HG03066 (cell line): ENCODE measurements around the gene BTBD2.

ENCODE experiments used
- ATAC-seq: cut with Tn5 transposase; IDR thresholded peaks from one replicate; pipeline ENCODE4 v1.9.1; 2021; ENCODE audit warnings: low read depth; ENCODE audit not compliant: unreplicated experiment

The BTBD2 gene

DNA sequence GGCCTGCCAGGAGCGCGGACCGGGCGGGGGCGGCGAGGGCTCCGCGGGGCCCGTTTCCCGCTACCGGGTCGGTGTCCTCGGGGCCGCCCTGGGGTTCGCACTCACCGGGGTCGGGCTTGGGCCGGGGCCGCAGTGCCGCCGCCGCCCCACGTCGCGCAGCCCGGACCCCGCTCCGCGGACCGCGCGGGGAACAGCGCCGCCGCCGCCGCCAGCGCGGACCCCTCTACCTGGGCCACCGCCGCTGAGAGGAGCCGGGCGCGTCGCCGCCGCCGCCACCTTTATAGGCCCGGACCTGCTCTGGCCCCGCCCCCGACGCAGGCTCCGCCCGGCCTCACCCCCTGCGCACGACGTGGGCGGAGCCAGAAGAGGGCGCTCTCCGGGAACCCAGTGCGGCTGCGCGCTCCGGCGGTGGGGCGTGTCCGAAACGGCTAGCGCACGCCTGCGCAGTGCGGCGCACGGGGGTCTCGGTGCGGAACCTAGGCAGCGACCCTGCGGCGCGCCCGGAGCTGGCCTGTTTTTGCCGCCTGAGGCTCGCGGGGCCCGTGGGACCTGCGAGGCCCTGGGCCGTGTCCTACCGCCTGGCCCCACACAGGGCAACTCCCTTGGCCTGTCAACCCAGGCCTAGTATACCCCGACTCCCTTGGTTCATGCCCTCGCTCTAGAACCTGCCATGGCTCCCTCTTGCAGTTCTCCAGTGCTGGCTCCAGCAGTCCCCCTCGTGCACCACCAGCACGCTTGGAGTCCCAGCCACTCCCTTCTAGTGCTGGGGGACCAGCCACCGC, 35.7 kb upstream of the BTBD2 start, which contains the start of gene MKNK2:
Gene MKNK2, minus strand, starts transcription at position 254 of the 782 bp plus-strand sequence. CDS start 393 bp downstream, outside the sequence.
- peak; percentile 51 for ATAC-seq

DNA sequence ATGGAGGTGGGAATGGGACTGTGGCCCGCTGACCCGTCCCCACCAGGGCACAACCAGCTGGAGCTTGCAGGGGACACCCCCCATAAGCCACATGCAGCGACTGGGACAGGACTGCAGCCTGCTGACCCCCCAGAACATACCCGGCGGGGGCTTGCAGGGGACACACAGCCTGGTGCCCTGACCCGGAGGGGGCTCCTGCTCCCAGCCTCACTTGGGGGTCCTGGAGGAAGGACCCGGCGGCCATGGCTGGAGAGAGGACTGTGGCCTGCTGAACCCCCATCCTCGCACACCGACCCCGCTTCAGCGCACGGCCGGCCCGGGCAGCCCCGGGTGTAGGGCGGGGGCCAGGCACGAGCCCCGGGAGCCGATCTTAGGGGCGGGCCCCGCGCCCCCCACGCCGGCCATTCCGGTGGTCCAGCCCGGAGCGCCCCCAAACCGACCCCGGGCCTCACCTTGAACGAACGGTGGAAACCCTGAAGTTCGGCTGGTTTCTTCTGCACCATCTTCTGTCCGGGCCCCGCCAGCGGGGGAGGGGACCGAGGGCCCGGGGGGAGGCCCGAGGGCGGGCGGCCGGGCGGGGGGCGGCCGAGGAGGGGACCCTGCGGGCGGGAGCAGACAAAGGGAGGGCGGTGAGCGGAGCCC, 35.0 kb upstream of the BTBD2 start:
- ATAC-seq = no peak

DNA sequence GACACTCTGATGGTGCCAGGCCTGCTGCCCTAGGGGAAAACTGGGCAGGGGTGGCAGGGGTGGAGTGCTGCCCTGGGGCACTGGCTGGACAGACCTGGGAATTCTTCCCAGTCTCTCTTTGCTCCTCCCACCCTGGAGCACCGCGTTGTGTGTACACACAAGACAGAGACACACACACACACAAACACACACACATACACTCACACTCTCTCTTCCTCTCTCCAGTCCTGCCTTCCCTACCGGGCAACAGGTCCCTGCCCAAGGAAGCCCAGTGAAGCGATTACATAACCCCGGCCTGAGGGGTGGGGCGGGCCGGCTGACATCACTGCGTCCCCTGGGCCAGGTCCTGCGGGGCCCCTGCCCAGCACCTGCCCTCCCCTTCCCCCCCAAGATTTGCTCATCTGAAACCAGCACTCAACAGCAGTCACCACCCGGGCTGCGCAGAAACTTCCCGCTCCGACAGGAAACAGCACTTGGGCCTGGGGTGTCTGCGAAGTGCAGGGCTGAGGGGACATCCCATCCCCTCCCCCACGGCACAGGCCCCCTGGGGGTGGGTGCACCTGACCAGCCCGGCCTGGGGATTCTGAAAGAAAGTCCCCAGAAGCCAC, 34.3 kb upstream of the BTBD2 start:
- no peak for ATAC-seq

DNA sequence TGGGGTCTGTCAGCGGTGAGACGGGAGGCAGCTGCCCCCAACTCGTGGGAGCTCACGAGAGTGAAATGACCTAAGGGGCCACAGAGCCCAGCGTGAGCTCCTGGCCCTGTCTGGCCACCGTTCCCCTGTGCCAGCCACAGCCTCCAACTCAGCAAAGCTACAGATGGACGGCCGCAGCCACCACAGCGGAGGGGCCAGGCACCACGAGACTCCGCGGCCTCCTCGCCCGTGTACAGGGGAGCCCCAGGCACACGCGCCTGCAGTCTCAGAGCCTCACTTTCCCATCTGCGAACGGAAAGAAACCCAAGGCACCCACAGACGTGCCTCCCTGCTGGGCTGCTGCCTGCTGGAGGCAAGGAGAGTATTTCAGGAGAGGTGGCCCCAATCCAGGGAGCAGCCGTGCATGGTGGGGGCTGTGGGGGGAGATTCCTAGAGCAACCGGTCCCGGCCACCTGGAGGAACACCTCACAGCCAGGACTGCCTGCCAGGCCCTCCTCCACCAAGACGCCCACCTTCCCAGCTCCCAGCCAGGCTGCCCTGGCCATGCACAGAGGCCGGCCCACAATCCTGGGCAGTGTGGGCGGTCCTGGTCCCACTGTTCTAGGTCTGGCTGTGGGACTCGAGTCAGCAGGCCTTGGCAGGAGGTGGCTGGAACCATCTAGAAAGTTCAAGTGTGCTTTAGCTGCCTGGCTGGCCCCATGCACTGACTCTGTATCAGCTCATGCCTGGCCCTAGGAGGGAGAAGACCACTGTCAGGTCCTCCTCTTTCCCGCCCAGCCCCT, 33.6 kb upstream of the BTBD2 start:
- ATAC-seq = no peak

DNA sequence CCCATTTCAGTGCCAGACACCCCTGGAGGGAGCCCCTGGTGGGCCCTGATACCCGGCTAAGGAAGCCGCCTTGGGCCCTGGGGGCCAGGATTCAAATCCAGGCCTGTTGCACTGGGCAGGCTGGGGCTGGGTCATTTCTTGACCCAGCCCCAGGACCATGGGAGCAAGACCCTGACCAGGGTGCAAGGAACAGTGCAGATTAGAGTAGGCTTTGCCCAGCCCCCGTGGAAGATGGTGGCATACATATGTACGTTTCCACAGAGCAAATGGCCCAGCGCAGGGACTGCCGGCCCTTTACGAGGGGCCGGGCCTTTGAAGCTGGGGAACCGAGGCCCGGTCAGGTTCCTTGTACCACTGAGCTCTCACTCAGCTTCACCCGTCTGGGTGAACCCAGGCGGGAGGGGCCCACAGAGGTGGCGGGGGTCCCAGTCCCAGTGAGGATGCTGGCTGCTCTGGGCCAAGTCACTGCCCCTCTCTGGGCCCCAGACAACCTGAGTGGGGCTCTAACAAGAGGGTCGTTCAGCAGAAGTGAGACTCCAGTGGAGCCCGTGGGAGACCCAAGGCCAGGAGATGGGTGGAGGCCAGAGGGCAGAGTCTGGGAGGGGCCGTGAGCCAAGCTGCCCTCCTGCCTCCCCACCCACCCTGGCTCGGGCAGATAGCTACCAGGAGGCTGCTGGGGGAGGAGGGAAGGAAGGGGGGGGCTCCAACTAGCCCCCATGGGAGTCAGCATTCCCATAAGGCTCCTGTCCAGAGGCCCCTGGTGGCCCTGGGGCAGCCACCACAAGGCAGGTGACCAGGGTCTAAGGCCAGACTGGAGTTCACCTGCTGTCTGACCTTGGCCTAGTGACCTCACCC, 32.8 kb upstream of the BTBD2 start:
- ATAC-seq = no peak

DNA sequence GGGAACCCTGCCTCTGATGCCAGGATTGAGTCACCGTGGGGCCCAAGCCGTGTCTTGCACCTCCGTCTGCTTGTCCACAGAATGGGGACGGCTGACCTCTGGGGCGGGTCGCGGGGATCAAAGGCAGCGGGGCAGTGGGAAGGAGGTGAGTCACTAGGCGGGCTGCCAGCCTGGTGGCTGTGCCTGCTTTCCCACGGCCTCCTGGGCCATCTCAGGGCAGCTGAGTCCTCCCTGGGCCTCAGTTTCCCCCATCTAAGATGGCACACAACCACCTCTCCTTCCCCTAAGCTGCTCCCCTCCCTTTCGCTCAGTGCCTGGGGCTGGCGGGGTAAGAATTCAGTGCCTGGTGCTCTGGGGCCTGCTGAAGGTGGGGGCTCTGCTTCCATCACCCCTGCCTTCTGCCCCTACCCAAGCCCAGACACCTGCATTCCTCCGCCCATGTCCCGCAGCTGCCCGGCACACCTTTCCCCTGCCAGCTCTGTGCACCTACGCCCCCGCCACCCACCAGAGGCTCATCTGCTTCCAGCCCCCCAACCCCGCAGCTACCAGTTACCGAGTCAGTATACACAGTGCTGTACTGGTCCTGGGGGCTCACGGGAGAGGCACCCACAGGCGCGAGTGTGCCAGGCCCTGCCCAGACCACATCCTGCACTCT, 32.1 kb upstream of the BTBD2 start:
- ATAC-seq = no peak

DNA sequence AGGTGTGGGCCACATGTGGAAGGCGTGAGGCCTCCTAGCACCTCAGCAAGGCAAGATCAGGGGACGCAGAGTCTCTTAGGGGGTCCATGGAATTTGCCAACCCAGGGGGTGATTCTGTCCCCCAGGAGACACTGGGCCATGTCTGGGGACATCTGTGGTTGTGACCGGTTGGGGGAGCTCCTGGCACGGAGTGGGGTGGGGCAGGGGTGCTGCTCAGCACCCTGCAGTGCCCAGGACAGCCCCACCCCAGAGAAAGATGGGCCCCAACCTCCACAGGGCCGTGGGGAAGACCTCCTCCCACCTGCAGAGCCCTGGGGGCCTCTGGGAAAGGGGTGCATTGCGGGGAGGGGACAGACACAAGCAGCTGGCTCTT, 31.5 kb upstream of the BTBD2 start:
- no peak for ATAC-seq

DNA sequence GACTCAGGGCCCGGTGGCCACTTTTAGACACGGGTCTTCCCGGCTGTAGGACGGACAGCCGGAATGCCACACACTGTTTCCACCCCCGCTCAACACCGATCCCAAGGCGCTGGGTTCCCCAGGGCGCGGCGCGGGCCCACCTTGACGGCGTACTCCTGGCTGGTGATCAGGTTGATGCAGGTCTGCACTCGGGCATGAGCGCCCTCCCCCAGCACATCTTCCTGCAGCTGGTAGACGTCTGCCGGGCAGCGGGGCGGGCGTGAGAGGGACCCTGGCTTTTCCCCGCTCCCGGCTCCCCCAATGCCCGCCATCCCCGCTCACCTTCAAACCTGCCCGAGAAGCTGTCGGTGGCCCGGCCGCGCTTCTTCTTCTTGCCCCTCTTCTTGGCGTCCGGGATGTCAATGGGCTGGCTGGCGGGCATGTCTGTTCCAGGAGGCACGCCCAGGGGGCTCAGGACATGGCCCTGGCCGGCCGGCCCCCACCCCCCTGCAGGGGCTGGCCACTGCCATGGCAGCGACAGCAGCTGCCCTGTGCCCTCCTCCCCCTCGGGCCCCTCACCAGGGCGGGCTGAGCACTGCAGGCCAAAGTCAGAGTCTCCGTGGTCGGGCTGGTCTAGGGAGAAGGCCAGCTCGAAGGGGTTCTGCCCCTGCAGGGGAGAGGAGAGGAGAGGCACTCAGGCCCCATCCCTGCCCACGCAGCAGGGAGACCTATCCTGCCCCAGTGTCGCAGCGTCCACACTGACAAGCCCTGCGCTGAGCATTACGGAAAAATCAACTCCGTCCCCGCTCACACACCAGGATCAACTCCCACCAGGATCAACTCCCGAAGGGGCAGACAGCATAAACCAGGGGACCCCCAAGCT, 30.8 kb upstream of the BTBD2 start:
- no peak for ATAC-seq

DNA sequence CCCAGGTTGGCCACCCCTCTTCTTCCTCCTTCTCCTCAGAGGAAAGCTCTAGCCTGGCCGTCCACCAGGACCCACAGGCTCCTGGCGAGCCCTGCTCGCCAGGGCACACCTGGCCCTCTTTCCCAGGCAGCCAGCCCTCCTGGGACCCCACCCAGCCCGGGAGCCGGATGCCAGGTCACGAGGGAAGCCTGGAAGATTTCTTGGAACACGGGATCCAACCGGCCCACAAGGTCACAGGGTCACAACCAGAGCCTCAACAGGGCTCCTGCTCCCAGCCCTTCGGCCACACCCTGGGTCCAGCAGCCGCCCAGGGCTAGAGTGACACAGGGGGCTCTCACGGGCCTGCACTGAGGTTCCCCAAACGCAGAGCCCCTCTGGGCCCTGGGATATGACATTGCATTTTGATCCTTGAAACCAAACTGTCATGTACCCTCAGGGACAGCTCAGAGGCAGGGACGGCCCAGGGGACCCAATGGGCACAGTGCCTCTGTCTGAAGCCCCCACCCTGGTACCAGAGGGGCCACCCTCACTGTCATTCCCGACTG, 30.1 kb upstream of the BTBD2 start:
- no peak for ATAC-seq

DNA sequence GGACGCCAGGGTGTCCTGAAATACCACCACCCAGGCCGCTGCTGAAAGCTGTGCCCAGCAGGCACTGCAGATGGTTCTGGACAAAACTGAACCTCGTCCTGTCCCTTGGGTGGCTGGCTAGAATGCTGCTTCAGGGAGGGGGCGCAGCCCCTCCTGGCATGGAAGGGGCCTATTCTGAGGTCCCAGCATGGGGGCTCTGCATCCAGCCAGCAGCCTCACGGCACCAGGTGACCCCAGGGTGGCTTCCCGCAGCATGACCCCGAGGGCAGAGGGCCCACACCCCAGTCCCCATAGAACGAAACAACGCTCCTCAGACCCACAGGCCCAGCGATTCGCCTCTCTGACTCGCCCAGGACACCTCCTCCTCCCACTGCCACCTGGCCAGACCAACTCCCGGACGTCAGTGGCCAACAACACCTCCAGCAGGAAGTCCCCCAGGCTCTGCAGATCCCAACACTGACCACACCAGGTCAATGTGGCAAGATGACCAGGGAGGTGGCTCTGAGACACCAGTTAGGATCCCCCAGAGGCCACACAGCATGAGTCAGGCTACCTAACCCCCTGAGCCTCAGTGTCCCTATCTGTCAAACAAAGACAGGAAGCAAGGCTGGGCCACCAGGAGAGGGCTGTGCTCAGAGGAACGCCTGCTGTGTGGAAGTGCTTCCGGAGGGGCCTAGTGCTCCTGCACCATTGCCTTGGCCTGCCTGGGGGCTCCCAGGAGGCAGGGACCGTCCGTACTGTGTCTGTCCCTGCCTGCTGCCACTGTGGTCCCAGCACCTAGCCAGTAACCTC, 29.4 kb upstream of the BTBD2 start:
- no peak for ATAC-seq

DNA sequence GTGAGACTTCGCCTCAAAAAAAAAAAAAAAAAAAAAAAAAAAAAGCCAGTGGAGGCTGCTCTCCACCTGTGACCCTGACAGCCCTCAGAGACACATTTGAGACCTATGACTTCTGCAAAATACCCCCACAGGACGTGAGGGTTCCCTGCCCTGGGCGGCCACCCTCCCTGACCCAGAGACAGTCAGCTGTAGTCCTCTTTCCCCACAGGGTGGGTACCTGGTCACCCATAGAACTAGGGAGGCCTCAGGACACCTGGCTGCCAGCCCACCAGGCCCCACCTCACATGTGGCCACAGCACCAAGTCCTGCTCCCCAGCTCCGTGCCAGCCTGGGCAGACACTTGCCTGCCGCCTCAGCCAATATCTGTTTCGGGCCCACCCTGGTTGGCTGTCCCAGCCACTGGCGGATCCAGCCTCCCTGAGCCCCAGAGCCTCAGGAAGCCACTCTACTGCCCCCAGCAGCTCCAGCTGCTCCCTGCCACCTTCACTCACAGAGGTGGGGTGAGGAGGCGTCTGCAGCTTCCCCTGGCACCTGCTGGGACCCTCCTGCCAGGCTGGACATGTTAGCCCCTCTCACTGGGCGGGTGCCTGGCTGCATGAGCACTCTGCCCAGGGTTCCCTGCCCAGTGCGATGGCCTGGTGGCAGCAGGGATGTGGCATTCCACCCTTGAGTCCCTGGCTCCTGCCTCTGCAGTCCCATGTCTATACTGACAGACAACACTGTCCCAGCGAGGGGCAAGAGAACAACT, 28.6 kb upstream of the BTBD2 start:
- ATAC-seq = no peak

DNA sequence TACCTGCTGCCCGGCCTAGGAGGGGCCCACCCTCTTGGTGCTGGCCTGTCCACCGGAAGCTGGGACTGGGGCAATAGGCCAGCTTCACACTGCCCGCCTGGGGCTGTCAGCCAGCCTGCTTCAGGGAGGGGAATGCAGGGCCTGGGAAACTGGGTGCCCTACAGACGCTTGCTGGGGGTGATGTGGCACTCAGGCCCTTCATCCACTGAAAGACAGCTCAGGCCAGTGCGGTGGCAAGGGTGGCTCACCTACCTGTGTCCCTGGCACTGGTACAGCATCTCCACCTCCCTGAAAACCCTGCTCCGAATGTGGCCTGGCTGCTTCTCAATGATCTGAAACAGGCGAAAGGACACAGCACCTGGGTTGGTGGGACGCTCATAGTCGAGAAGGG, 27.7 kb upstream of the BTBD2 start:
- ATAC-seq = no peak

DNA sequence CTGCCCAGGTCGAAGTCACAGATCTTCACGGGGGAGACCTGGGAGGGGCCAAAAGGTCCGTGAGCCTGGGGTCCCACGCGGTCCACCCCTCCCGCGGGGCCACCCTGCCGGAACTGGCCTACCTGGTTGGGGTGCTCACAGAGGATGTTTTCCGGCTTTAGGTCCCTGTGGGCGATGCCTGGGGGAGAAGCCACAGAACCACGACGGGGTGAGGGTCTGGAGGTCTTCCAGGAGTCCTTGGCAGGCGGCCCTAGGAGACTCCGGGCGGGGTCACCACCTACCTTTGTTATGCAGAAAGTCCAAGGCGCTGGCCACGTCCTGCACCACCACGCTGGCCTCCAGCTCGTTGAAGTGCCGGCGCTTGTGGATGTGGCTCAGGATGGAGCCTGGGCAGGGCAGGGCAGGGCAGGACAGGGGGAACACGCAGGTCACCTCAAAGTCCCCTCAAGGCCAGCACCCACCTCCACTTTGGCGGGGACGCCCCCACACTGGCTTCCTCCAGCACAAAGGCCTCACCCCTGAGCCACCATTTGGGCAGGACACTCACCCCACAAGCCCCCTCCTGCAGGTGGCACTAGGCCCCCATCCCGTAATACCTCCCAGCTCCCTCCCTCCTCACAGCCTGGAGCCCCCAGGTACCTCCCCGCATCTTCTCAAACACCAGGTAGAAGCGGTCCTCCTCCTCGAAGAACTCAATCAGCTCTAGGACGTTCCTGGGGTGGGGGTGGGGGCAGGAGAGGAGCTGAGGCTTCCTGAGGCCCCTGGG, 27.2 kb upstream of the BTBD2 start:
- no peak for ATAC-seq

DNA sequence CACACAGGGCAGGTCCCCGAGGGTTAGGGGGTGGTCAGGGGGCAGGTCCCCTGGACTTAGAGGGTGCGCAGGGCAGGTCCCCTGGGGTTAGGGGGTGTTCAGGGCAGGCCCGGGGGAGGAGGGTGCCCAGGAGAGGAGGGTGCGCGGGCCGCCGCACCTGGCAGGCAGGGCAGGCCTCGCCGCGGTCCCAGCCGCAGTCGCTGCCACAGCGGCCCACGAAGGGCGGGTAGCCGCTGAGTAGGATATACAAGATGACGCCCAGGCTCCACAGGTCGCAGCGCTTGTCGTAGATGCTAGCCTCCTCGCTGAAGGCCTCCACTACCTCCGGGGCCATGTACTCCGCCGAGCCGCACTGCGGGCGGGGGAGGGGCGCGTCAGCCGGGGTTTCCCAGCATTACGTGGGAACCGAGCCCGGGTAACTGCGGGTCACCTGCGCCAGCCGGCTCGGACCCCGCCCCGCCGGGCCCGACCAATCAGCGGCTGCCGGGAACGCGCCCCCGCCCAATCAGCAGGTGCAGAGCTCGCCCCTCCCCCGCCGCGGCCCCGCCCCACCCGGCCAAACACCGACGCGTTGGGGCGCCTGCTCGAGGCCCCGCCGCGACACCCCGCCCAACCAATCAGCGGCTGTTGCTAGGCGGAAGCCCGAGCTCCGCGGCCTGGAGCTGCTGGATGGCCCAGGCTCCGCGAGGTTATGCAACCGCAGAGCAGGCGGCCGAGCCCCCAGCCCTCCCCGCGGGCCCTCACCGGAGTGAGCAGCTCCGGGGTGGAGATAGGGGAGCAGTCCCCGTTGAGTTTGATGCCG, 26.4 kb upstream of the BTBD2 start:
- peak; percentile 60 for ATAC-seq

DNA sequence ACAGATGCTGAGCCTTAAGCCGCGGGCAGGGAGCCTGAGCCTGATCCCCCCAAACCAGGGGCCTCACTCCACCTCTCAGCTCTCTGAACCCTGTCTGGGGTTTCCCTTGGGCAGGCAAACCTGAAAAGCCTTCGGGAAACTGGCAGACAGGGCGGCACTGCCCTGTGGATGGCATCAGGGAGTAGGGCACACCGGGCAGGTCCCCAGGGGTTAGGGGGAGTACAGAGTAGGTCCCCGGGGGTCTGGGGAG, 25.8 kb upstream of the BTBD2 start:
- no peak for ATAC-seq
